HepG2 (cell line): ENCODE measurements around the gene NACC2. TPM values are rescaled to one million over a fixed set of nuclear protein-coding genes. Genes with fewer than 3 reads are reported as not detected.

Experiments
- ARID2 ChIP-seq: sonication (generic); formaldehyde crosslinking; IDR thresholded peaks from 2 replicates; pipeline ENCODE4 v1.8.1; 2022; ENCODE audit warnings: mild to moderate bottlenecking, missing genetic modification reagents, borderline replicate concordance
- ATF7 ChIP-seq, 2 experiments: fragments of 450-650 bp in 1 of 2; sonication (generic) in 1 of 2; formaldehyde crosslinking in 1 of 2; IDR thresholded peaks; 2 replicates each; pipeline versions ENCODE4 v1.4.0 to v1.6.1; 2016 to 2020; ENCODE audit warnings: antibody characterized with exemption in 1 of 2, mild to moderate bottlenecking in 1 of 2, missing genetic modification reagents in 1 of 2
- BCL6 ChIP-seq: IDR thresholded peaks from 2 replicates; pipeline ENCODE4 v1.6.1; 2016; ENCODE audit warnings: missing genetic modification reagents, missing compliant biosample characterization
- CENPBD1 ChIP-seq: sonication (generic); formaldehyde crosslinking; IDR thresholded peaks from 2 replicates; pipeline ENCODE4 v1.8.0; 2022; ENCODE audit warnings: missing genetic modification reagents, low read depth, mild to moderate bottlenecking, borderline replicate concordance
- ETV6 ChIP-seq: sonication (generic); formaldehyde crosslinking; conservative IDR thresholded peaks from 2 replicates; pipeline ENCODE4 v1.4.0; 2020; ENCODE audit warnings: missing genetic modification reagents
- KDM6A ChIP-seq: IDR thresholded peaks from 2 replicates; pipeline ENCODE4 v1.6.1; 2016; ENCODE audit warnings: low read depth
- LCORL ChIP-seq, 2 experiments: fragments of 450-650 bp in 1 of 2; sonication (generic) in 1 of 2; formaldehyde crosslinking in 1 of 2; IDR thresholded peaks; 2 replicates each; pipeline versions ENCODE4 v1.5.0 to v1.6.1; 2017 to 2020; ENCODE audit warnings: antibody characterized with exemption in 1 of 2, missing genetic modification reagents in 1 of 2
- NR2C2 ChIP-seq: sonication (generic); formaldehyde crosslinking; IDR thresholded peaks from 2 replicates; pipeline ENCODE4 v1.4.0; 2020; ENCODE audit warnings: missing genetic modification reagents, mild to moderate bottlenecking, moderate library complexity, borderline replicate concordance
- PBX3 ChIP-seq: sonication (generic); formaldehyde crosslinking; IDR thresholded peaks from 2 replicates; pipeline ENCODE4 v1.8.1; 2023; ENCODE audit warnings: missing genetic modification reagents, inconsistent platforms, borderline replicate concordance
- PRDM15 ChIP-seq: sonication (generic); formaldehyde crosslinking; IDR thresholded peaks from 2 replicates; pipeline ENCODE4 v1.4.0; 2020; ENCODE audit warnings: missing genetic modification reagents
- RBFOX2 ChIP-seq: fragments of 200-400 bp; formaldehyde crosslinking; IDR thresholded peaks from 2 replicates; pipeline ENCODE4 v1.6.1; 2017; ENCODE audit warnings: low read depth, mild to moderate bottlenecking, low read length
- REPIN1 ChIP-seq: sonication (generic); formaldehyde crosslinking; IDR thresholded peaks from 2 replicates; pipeline ENCODE4 v1.8.0; 2022; ENCODE audit warnings: missing genetic modification reagents, low read depth, mild to moderate bottlenecking, borderline replicate concordance
- SALL2 ChIP-seq: sonication (generic); formaldehyde crosslinking; IDR thresholded peaks from 2 replicates; pipeline ENCODE4 v1.8.1; 2023; ENCODE audit warnings: mild to moderate bottlenecking, missing genetic modification reagents, inconsistent platforms
- SCMH1 ChIP-seq: sonication (generic); formaldehyde crosslinking; IDR thresholded peaks from 2 replicates; pipeline ENCODE4 v1.9.0; 2021; ENCODE audit warnings: missing genetic modification reagents, mild to moderate bottlenecking, borderline replicate concordance
- SNRNP70 ChIP-seq: fragments of 200-400 bp; formaldehyde crosslinking; IDR thresholded peaks from 2 replicates; pipeline ENCODE4 v1.6.1; 2017; ENCODE audit warnings: mild to moderate bottlenecking, low read depth, low read length, moderate library complexity
- TOE1 ChIP-seq: sonication (generic); formaldehyde crosslinking; IDR thresholded peaks from 2 replicates; pipeline ENCODE4 v1.4.0; 2020; ENCODE audit warnings: mild to moderate bottlenecking, missing genetic modification reagents
- WIZ ChIP-seq: sonication (generic); formaldehyde crosslinking; IDR thresholded peaks from 2 replicates; pipeline ENCODE4 v1.5.1; 2020; ENCODE audit warnings: mild to moderate bottlenecking, missing genetic modification reagents
- XBP1 ChIP-seq: sonication (generic); formaldehyde crosslinking; IDR thresholded peaks from 2 replicates; pipeline ENCODE4 v1.5.0; 2020; ENCODE audit warnings: missing genetic modification reagents
- ZC3H13 ChIP-seq: sonication (generic); formaldehyde crosslinking; IDR thresholded peaks from 2 replicates; pipeline ENCODE4 v1.8.1; 2023; ENCODE audit warnings: mild to moderate bottlenecking, missing genetic modification reagents, moderate library complexity
- ZFP82 ChIP-seq: sonication (generic); formaldehyde crosslinking; IDR thresholded peaks from 2 replicates; pipeline ENCODE4 v1.5.1; 2020; ENCODE audit warnings: mild to moderate bottlenecking, missing genetic modification reagents, borderline replicate concordance
- ZKSCAN5 ChIP-seq: sonication (generic); formaldehyde crosslinking; IDR thresholded peaks from 2 replicates; pipeline ENCODE4 v1.5.1; 2020; ENCODE audit warnings: mild to moderate bottlenecking, missing genetic modification reagents
- ZMYM3 ChIP-seq: sonication (generic); formaldehyde crosslinking; IDR thresholded peaks from 2 replicates; pipeline ENCODE4 v1.5.1; 2020; ENCODE audit warnings: mild to moderate bottlenecking, missing genetic modification reagents
- ZNF207 ChIP-seq: fragments of 450-650 bp; IDR thresholded peaks from 2 replicates; pipeline ENCODE4 v1.6.1; 2016; ENCODE audit warnings: antibody characterized with exemption, borderline replicate concordance
- ZNF337 ChIP-seq: sonication (generic); formaldehyde crosslinking; IDR thresholded peaks from 2 replicates; pipeline ENCODE4 v1.5.1; 2020; ENCODE audit warnings: missing genetic modification reagents, low read depth, mild to moderate bottlenecking, borderline replicate concordance
- ZNF572 ChIP-seq: sonication (generic); formaldehyde crosslinking; IDR thresholded peaks from 2 replicates; pipeline ENCODE4 v1.5.1; 2020; ENCODE audit warnings: mild to moderate bottlenecking, missing genetic modification reagents
- polyA plus RNA-seq, 8 experiments: library from polyadenylated mRNA; depleted of rRNA in 3 of 8; stranded (reverse) in 7 of 8; unstranded in 1 of 8; fragments of >200 nt; fragmentation: Illumina TruSeq in 4 of 8; extraction: Trizol in 4 of 8; gene quantifications; 2 replicates each; pipeline versions ENCODE4 v1.2.1 to v1.2.3, GENCODE V29; 2011 to 2016; ENCODE audit warnings: low read depth in 4 of 8, missing spikeins in 1 of 8, mixed read lengths in 1 of 8; ENCODE audit not compliant: insufficient read depth in 1 of 8
- total RNA-seq, 5 experiments: library from RNA; depleted of rRNA; stranded (reverse); fragments of >200 nt; fragmentation: Illumina TruSeq; extraction: Trizol; gene quantifications; 2 replicates each; pipeline ENCODE4 v1.2.3, GENCODE V29; 2016; ENCODE audit warnings: low read depth in 1 of 5

The NACC2 gene
- total and polyA plus RNA-seq, 2 of the 13 experiments (the other 11 are each of a cell fraction or from before 2014, with no cell fraction given): 5.9 to 12.3 TPM

GRCh38 chr9:136093995-136094881 is 851 bp downstream of the NACC2 start (continued):
- no peak for TF ChIP-seq WIZ
- TF ChIP-seq ZFP82: no peak
- TF ChIP-seq ZNF207: no peak
- TF ChIP-seq XBP1: no peak
- TF ChIP-seq ZC3H13 (CRISPR knock-in tag): no peak
- no peak for TF ChIP-seq LCORL (IDR thresholded peaks at IDR 0.05)
- peak; percentile 50; the same call in 1 of the 2 replicates for TF ChIP-seq LCORL (CRISPR knock-in tag; IDR thresholded peaks at IDR 0.05)
- TF ChIP-seq ZNF337: no peak
- TF ChIP-seq KDM6A: no peak
- TF ChIP-seq NR2C2 (CRISPR knock-in tag): peak; percentile 94
- no peak for TF ChIP-seq SNRNP70
- TF ChIP-seq RBFOX2: peak; percentile 76
- TF ChIP-seq ZMYM3 (CRISPR knock-in tag): no peak
- no peak for TF ChIP-seq ZNF572 (CRISPR knock-in tag)
- peak; percentile 50; the same call in 1 of the 2 replicates for TF ChIP-seq REPIN1 (CRISPR knock-in tag)
- TF ChIP-seq PBX3 (CRISPR knock-in tag): no peak
- TF ChIP-seq CENPBD1 (CRISPR knock-in tag): no peak
- no peak for TF ChIP-seq TOE1
- no peak for TF ChIP-seq PRDM15 (CRISPR knock-in tag)
- TF ChIP-seq BCL6 (CRISPR knock-in tag): no peak
- TF ChIP-seq SCMH1 (CRISPR knock-in tag): no peak
- no peak for TF ChIP-seq ATF7 (IDR thresholded peaks at IDR 0.05)
- no peak for TF ChIP-seq ATF7 (CRISPR knock-in tag; IDR thresholded peaks at IDR 0.05)
- no peak for TF ChIP-seq ZKSCAN5 (CRISPR knock-in tag)
- no peak for TF ChIP-seq ETV6 (CRISPR knock-in tag)
- TF ChIP-seq SALL2 (CRISPR knock-in tag): no peak
- no peak for TF ChIP-seq ARID2 (CRISPR knock-in tag)
